Stimulated activated CD4-positive, alpha-beta T cell treated with anti-CD3 and anti-CD28 coated beads, Interleukin-12 subunit alpha, Interleukin-12 subunit beta, amount 100 ng/mL, for 24 hours (primary cell): ENCODE measurements around the gene CDK17.

Experiments used
- DNase-seq, 2 experiments: peaks; one replicate each; pipeline ENCODE4 v3.0.0-alpha.2; 2020; ENCODE audit warnings: low read depth in 2 of 2

Gene CDK17

GRCh38 chr12:96239711-96240635 lies 160.3 kb downstream of the CDK17 start:
- no peak for DNase-seq

- DNase-seq, result no peak
Observed at GRCh38 chr12:96238336-96239047, 161.7 kb downstream of the CDK17 start.

- DNase-seq, result peak; percentile 26 to 53
Observed at GRCh38 chr12:96237465-96238077, 162.7 kb downstream of the CDK17 start.

DNA sequence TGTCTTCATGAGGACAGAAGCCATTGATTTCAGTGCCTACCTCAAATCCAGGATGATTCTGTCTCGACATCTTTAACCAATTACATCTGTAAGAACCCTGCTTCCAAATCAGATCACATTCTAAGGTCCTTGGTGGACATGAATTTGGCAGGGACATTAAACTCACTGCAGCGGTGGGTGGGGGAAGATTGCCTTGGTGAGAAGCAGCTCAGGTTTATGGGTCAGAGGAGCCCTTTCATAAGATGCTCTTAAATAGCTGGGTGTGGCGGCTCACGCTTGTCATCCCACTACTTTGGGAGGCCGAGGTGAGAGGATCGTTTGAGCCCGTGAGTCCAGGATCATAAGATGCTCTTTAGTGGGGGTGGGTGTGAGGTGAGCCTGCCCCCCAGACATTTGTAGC lies 163.2 kb downstream of the CDK17 start:
- DNase-seq, result no peak

DNA sequence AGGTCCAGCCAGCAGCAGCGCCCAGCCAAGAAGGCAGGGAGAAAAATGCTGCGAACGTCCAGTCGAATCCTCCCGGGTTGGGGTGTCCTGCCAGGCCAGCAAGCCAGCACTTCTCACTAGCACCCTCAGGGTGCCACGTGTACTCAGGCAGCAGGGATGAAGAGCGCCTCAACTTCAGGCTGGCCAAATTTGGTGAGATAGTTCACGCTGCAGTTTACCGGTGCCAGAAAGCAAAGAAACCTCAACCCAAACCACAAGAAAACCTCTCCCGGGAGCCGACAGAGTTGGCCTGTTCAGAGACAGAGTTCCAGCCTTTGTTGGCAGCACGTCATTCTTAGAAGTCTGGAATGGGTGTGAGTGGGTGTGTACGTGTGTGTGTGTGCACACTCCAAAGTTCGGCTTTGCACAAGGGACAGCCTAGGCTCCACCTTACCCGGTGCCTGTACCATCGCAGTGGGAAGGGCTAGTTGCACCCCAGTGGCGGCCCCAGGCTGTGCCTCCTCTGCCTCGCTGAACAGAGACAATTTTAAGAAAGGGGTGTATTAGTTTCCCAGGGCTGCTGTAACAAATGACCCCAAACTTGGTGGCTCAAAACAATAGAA lies 163.9 kb downstream of the CDK17 start:
- DNase-seq, result no peak

- no peak for DNase-seq
Observed at GRCh38 chr12:96235484-96235826, 164.8 kb downstream of the CDK17 start.

DNA sequence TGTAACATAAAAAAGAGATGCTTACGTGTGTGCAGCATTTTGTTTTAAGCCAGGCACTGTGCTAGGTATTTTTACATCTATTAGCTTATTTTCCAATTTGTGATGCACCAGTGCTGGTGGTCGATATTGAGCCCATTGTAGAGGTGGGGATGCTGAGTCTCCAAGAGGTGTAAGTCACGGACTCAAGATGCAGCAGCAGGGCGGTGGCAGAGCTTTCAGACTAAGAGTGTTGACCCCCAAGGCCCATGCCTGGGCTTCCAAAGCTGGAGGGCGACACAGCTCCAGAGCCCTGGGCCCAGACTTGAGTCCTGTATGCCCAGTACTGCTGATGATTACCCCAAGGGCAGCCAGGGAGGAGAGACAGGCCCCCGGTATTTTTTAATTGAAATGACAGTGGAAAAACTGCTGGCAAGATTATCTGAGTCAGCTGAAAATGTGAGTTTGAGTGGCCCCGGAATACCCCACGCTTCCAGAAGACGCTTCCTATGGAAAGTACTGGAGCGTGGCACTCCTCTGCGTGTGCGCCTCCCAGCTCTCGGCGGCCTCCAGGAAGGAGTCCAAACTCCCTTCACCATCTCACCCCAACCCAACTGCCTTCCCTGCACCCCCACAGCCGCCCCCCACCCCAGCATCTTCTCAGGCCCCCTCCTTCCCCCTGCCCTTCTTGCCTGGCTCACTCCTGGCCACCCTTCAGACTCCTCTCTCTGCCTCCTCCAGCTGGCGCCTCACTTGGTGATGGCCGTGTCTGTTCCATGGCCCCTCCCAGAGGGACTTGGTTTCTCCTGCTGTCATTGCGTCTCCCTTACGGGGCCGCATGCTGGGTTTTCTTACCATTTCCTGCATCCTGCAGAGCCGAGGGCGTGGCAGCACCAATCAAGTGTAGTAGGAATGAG lies 165.4 kb downstream of the CDK17 start:
- DNase-seq, result no peak

DNA sequence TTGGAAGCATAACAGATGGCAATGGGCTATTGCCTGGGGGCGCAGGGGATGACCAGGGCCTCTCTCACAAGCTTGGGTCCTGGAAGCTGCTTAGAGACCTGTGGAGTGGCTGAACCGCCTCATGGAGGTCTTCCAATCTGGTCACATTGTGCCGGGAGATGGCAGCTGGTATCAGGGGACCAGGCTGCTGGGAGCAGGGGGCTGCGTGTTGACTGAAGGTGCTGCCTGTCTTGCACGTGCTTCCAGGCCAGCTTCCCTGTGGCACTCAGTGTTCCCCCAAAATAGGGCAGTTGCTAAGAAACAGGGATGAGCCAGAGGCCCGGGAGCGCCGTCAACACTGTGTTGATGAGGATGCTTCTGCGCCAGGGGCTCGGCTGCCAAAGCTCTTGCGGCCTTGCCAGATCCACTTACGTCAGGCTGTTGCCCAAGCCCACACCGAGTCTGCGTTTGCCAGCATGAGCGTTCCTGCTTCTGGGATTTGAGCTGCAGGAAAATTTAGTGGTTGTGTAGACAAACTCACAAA lies 166.2 kb downstream of the CDK17 start:
- no peak for DNase-seq

- no peak for DNase-seq
Observed at GRCh38 chr12:96233168-96233567, 167.1 kb downstream of the CDK17 start.

- DNase-seq, result no peak
Observed at GRCh38 chr12:96230646-96231045, 169.6 kb downstream of the CDK17 start.

DNA sequence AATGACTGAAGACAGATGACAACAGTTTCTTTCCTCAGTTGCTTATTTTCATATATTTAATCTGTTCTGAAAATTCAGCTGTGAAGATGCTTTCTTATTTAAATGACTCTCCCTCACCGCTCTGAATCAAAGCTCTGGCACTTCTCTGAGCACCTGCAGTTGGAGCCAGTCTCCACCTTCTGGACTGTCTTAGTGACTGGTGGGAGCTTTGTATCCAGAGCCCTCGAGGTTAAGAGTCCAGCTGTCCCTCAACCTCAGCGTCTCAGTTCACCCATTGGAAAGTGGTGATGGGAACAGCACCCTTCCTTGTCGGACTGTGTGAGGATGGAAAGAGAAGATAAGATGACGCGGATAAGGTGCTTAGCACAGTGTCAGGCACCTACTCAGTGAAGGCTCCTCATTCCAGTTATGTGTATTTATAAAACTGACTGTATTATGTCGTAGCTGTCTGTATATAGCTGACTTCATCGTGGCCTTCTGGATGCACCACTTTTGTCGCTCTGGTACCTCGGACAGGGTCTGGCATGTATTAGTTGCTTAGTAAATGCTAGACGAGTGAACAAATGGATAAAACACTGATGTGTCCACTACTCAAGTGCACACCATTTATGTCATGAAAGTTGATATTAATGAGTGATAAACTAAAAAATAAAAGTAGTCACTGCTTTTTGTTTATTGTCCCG lies 171.5 kb downstream of the CDK17 start:
- no peak for DNase-seq
